Gastroesophageal sphincter (tissue), 3 donors: Measurements from ENCODE around the gene INO80E.

Experiments used
- CTCF ChIP-seq, 4 experiments: fragments of 200-600 bp in 2 of 4; fragments of 450-650 bp in 2 of 4; sonication (generic) in 1 of 4; IDR thresholded peaks; one replicate each; pipeline ENCODE4 v1.5.1; 2017 to 2019; ENCODE audit warnings: antibody characterized with exemption in 4 of 4, mild to moderate bottlenecking in 2 of 4, moderate library complexity in 2 of 4
- EP300 ChIP-seq: sonication (generic); formaldehyde crosslinking; IDR thresholded peaks from one replicate; pipeline ENCODE4 v1.6.1; 2017; ENCODE audit warnings: antibody characterized with exemption, mild to moderate bottlenecking
- POLR2A ChIP-seq, 2 donors: fragments of 450-650 bp; IDR thresholded peaks; one replicate each; pipeline ENCODE4 v1.6.1; 2017; ENCODE audit warnings: antibody characterized with exemption in 2 of 2, mild to moderate bottlenecking in 2 of 2, moderate library complexity in 1 of 2
- POLR2AphosphoS5 ChIP-seq: sonication (generic); formaldehyde crosslinking; IDR thresholded peaks from one replicate; pipeline ENCODE4 v1.6.1; 2017; ENCODE audit warnings: antibody characterized with exemption

GRCh38 chr16:29996766-29997250 is 767 bp downstream of the INO80E start:
- no peak for TF ChIP-seq POLR2A (IDR thresholded peaks at IDR 0.05)
- no peak for TF ChIP-seq CTCF (IDR thresholded peaks at IDR 0.05)
- TF ChIP-seq POLR2AphosphoS5, result no peak
- no peak for TF ChIP-seq EP300
